Pons (tissue), 1 donor: Measurements from ENCODE around the gene NOL8.
A peak's percentile ranks its signal among the peaks of the same experiment; 100 is the strongest.

ENCODE experiments used
- DNase-seq: peaks from one replicate; pipeline ENCODE4 v3.0.0-alpha.2; 2016; ENCODE audit warnings: low spot score

NOL8 gene

GRCh38 chr9:92312887-92313623 is 12.1 kb downstream of the NOL8 start:
- no peak for DNase-seq

DNA sequence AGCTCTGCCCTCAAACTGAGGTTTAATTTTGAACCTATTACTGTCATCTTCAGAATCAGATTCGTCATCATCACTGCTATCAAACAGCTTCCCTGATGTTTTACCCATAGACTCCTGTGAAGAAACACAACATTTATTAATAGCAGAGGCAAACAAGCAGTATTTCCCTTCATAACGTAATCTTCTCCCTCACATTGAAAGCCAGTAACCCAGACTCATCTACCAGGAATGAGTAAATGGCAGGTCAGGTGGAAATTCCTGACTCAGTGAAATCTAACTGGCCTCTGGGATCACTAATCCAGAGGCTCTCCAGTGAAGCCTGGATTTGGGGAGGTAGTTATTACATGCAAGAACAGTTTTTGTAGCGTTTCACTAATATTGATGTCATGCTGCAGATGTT is 14.6 kb downstream of the NOL8 start:
- DNase-seq: no peak

GRCh38 chr9:92308893-92309292 is 16.3 kb downstream of the NOL8 start:
- DNase-seq: no peak

DNA sequence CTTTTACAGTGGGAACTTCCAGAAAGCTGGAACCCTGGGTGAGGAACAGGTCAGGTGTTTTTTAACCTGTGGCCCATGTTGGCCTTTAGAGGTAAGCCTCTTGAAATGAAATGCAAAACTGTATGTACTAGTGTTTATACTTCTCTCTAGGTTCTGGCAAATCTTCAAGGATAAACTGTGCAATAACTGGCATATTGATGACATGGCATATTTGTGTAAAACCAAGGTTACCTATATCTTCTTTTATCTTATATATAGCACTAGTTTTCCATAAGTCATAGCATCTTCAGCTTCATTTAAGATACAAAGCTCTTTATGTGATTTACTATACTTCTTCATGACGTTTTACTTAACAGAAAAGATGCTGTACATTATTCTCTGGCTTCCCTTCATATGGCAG is 24.2 kb downstream of the NOL8 start:
- DNase-seq: no peak

DNA sequence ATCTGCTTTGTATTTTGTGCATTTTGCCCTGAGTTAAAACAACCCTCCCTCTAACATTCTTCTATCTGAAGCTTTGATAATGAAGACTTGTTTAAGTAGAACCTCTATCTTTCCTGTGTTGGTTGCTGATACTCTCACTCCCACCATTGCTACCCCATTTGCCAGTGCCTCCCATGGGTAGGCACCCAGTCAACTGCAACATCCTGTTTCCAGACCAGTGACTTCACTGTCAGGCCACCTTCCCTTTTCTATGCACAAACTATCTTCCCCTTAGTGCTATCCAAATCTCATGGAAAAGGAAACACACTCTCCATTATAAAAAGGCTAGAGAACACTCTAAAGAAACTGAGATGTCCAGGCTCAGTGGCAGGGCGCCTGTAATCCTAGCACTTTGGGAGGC is 26.0 kb downstream of the NOL8 start:
- DNase-seq: no peak

DNA sequence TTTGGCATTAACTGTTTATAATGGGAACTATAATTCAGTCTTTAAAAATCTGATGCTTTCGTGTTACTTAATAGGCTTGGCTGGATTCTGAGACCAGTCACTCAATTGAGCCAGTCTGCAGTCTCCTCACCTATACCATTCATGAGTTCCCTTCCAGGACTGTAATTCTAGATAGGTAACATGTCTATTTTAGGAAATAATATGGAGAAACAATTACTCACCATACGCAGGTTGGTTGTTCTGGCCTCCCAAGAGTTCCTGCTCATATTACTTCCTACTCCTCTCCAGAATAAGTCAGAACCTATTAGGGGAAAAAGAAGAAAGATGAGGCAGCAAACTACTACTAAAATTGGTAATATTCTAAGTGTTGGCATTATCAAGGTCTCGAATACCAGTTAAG is 27.1 kb downstream of the NOL8 start:
- no peak for DNase-seq

- no peak for DNase-seq
These were observed 27.5 kb downstream of the NOL8 start for GRCh38 chr9:92297611-92298010.

- no peak for DNase-seq
These were observed 29.3 kb downstream of the NOL8 start for GRCh38 chr9:92295827-92296258.

- DNase-seq: no peak
These were observed 29.8 kb downstream of the NOL8 start for GRCh38 chr9:92295240-92295790.

DNA sequence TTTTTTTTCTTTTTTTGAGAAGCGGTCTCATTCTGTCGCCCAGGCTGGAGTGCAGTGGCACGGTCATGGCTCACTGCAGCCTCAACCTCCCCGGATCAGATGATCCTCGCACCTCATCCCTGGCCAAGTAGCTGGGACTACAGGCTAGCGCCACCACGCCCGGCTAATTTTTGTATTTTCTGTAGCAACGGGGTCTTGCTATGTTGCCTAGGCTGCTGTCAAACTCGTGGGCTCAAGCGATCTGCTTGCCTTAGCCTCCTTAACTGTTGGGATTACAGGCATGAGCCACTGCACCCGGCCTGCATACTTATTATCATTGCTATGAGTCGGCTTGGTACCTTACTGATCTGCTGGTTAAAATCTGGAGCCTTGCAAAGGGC is 30.9 kb downstream of the NOL8 start:
- peak; percentile 22 for DNase-seq

DNA sequence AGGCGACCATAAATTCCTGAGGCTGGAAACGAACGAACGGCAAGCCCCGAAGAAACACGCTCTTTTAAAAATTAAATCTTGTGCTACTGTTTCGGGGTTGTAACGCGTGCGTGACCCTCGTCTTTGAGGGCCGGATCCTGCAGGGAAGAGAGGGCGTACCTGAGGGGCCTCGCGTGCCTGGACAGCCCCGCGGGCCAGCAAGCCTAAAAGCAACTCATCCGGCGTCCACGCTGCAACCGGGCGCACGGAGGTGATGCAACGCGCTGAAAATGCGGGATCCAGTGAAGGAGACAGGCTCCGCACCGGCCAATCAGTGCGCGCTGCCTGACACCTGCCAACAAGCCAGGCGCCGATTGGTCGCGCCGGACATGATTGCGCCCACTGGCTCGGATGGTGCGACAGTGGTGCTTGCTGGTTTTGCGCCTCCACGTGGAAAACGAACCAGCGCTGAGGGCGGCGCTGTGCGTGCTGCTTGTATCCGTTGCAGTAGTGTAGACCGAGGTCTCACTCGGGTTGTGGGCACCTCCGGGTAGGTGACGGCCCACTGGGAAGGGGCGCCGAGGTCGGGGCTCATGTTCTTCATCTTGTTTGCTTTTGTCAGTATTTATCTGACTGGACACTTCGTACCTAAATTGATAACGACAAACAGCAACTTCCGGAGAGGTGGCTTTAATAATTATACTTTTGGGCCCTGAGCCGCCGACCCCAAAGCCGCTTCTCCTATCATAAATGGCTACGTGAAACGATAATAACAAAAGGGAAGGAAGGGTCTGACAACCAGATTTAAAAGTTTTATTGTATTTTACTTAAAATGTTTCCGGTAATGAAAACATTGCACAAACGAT is 31.5 kb downstream of the NOL8 start, which contains the start of gene IARS1:
IARS1 (minus strand) TSS at position 246 of the 845 bp plus-strand sequence. CDS start 4,278 bp downstream, outside the sequence.
- peak; percentile 96 for DNase-seq

DNA sequence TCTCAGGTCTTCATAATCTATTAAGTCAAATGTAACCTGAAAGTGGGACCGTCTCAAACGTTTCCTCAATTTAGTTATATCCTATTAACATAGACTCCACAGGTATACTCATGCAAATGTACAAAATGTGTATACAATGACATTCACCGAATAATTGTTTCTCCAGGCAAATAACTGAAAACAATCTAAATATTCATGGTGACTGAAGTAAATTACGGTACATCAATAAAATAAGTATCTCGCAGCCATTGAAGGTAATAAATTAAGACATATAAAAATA is 32.1 kb downstream of the NOL8 start:
- DNase-seq: peak; percentile 4

- DNase-seq: no peak
These were observed 32.6 kb downstream of the NOL8 start for GRCh38 chr9:92292338-92293074.

- no peak for DNase-seq
These were observed 33.6 kb downstream of the NOL8 start for GRCh38 chr9:92291577-92291976.

- no peak for DNase-seq
These were observed 34.2 kb downstream of the NOL8 start for GRCh38 chr9:92290785-92291429.

DNA sequence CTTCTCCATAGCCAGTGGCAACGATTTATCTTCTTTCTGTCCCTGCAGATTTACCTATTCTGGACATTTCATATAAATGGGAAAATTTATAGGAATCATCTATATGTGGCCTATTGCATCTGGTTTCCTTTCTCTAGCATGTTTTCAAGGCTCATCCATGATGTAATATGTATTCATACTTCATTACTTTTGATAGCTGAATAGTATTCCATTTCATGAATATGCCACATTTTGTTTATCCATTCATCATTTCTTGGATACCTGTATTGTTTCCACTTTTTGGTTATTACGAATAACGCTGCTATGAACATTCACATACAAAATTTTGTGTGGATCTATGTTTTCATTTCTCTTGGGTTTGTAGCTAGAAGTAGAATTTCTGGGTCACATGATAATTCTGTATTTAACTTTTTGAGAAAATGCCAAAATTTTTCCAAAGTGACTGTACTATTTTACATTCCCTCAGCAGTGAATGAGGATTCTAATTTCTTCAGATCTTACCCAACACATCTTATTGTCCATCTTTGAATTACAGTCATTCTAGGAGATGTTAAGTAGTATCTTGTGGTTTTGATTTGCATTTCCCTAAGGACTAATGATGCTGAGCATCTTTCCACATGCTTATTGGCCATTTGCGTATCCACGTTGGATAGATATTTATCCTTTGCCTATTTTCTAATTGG is 35.3 kb downstream of the NOL8 start:
- no peak for DNase-seq

DNA sequence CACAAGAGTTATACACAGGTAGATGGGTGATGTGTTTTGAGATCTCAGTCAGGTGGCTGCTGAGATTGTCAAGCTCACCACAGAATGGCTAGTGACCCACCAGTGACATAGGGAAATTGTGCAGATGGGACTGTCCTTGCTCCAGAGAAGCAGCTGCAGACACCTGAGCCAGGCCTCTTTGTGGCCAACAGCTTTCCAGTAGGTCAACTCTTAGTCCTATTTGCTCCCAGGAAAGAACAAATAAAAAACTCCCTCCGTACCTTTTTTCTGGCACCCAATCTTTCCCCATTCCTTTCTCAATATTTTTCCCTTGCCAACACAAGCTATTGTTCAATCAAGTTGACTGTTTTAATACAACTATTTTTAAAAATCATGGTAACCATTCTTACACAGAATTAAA is 45.8 kb downstream of the NOL8 start:
- no peak for DNase-seq

GRCh38 chr9:92278110-92278509 is 47.0 kb downstream of the NOL8 start:
- DNase-seq: no peak

DNA sequence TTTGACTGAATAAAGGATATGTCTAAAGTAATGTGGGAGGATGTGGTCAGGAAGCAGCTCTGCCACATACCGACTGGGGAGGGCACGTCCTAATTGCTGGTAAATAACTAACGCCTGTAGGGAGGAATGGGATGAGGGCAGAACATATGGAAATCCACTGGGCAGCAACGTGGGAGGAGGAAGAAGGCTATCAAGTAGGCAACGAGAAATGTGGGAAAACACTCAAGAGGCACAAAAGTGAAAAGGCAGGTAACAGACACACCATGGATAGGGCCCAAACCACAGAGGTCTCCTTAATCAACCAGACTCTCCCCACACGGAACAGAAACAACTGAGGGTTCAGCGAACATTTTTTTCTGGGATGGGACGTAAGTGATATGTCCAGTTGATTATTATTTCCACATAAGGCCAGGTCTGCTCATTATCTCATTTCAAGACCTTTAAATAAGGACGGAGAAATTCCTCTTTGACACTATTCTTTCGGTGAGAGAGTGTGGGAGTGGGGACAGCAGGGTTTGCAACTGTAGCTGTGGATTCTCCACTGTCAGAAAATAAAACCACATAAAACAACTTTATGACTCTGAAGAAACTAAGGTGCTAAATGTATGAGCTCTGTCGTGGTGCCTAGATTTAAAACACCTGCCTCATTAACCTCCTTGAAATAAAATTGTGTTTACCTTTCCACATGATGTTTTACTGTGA is 48.7 kb downstream of the NOL8 start:
- DNase-seq: no peak

DNA sequence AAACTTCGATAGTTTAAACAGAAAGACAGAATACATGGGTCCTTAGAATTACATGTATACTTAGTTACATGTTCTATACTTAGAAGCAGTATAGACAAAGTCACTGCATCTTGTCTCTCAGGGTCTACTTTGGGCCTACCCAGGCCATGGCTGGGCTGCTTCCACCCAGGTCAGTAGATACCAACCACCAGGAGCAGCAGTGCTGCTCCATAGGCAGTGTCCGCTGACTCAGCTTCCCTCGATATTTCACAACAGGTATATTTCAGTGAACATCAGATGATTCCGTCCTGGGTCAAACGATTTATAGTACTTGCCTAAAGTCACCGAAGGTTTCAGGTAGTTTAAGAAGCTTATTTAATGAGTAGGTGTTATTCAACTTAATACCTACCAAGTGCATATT is 49.6 kb downstream of the NOL8 start:
- no peak for DNase-seq

- no peak for DNase-seq
These were observed 54.6 kb downstream of the NOL8 start for GRCh38 chr9:92270511-92270910.
